Right ventricle myocardium inferior (tissue), 1 donor: ENCODE measurements around the gene APOA5. TPM values are rescaled to one million over a fixed set of nuclear protein-coding genes. Genes with fewer than 3 reads are reported as not detected.
"Not testable (repeated sequence)": the region's sequence is repeated elsewhere in the genome, so short reads cannot be mapped to it uniquely, and the experiment has no call there.

ENCODE experiments used
- ATAC-seq: fragments of 200-7000 bp; cut with Tn5 transposase; one replicate; pipeline ENCODE4 v1.9.1; 2020; ENCODE audit warnings: mild to moderate bottlenecking, moderate library complexity
- DNase-seq: peaks from one replicate; pipeline ENCODE4 v3.0.0; 2021; ENCODE audit errors: missing footprints
- intact Hi-C: fragments of 100-400 bp; cut with DNase I; formaldehyde crosslinking; loops from one replicate; pipeline ENCODE4 v1.11.0; 2022
- total RNA-seq: library from RNA; stranded (reverse); fragmentation: NEBNext Ultra II Directional; extraction: Animal tissue kit (Norgen Biotek cat#: 25700); gene quantifications from one replicate; pipeline ENCODE4 v1.2.1, GENCODE V29; 2021
- donor health status: DM: no; HTN: yes; CAD: no; lungs with severe emphysema.

Gene APOA5
- total RNA-seq, 1 donor from 2014 or later, result not detected

DNA sequence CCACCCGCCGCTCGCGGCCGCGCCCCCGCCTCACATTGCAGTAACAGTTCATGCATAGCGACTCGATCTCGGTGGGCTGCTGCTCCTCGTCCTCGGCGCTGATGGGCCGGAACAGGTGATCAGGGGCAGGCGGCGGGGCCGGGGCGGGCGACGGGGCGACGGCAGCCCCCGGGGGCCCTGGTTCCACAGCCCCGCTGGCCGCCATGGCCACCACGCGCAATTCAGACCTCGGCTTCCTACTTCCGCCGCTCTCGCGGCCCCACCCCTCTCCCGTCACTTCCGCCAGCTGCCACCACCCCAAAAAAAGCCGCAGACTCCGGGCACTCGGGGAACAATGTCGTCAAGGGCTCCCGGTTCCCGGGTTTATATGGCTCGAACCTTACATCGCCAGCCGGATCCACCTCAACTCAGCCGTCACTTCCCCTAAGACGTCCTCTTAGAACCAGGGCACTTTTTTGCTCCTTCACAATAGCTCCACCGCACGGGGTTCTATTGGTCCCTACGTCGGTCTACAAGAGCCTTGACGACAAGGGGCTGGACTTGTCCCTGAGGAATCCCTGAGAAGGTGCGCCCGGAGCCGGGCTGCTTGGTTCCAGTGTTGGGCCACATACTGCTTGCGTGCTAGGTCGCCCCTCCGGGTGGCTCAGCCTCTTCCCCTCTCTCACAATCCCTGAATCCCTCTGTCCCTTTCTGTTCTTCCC is 3.7 kb downstream of the APOA5 start, which contains the start of gene ZPR1:
Gene ZPR1 (minus strand): TSS at position 238 of the 701 bp plus-strand sequence. CDS start 33 bp downstream, at position 205.
- DNase-seq (peak; percentile 94), ATAC-seq (peak; percentile 83)
- intact Hi-C loops, result loop anchor here (2.0 kb wide), 1 partner anchor 47 kb away; no protein-coding TSS in a partner anchor

- ATAC-seq, result no peak
- intact Hi-C loops, result no loop called here
Observed at GRCh38 chr11:116787436-116787785, 4.3 kb downstream of the APOA5 start.

GRCh38 chr11:116786966-116787365 is 4.7 kb downstream of the APOA5 start:
- DNase-seq (no peak), ATAC-seq (no peak)
- intact Hi-C loops, result no loop called here

More at GRCh38 chr11:116787436-116787785, 4.3 kb downstream of the APOA5 start:
- no peak for DNase-seq

GRCh38 chr11:116786326-116786725 is 5.4 kb downstream of the APOA5 start:
- intact Hi-C loops, result no loop called here
- DNase-seq, result no peak
- ATAC-seq, result no peak

DNA sequence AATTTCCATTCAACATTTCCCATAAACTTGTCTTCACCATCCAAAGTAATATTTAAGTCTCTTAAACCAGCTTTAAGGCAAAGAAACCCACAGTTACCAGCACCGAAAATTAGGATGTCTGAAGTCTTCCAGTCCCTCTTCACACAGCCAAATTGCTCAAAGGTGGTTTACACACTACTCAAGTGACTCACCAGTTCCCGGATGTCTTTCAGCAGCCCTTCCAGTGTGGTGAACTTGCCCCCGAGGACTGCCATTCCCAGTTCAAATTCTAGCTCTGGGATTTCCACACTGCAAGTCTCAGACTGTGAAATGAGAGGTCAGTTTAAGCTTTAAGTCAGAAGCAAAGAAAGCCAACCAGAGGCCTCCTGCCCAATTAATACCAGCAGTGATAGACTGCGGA is 9.0 kb downstream of the APOA5 start:
- ATAC-seq, result no peak
- intact Hi-C loops, result no loop called here

GRCh38 chr11:116778556-116778955 is 13.1 kb downstream of the APOA5 start:
- DNase-seq (no peak), ATAC-seq (no peak)
- intact Hi-C loops, result no loop called here

More for the DNA sequence above, 9.0 kb downstream of the APOA5 start:
- no peak for DNase-seq

DNA sequence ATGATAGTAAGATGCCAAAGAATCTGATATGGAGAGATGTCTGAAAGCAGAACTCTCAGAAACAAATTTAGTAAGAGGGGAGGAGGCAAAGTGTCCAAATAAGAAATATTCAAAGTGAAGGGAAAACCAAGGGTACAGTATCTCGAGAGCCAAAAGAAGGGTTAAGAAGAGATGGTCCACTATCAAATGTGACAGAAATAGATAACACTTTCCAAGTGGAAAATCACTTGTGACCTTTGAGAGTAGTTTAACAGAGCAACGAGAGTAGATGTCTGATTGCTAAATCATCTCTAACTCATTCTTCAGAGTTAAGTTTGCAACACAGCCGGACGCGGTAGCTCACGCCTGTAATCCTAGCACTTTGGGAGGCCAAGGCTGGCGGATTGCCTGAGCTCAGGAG is 14.6 kb downstream of the APOA5 start:
- ATAC-seq, result no peak
- no peak for DNase-seq
- intact Hi-C loops, result no loop called here

DNA sequence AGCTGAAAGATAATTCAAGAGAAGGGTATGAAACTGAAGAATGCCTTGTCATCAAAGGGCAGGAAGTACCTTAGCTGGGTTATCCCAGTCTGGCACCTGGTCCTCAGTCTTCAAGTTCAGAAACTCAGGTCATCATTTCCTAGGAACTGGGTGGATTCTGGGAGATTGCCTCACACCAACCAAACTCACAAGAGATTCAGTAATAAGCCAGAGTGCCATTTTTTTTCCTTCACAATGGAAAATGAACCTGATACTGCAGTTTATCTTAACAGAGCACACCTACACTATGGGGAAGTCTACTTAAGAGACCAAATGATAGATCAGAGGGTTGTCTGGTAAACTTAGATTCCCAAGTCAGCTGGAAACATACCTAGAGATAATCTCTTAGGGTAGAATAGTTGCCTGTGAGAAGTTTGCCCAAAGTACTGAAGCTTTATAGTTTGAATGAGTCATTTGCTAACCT is 15.1 kb downstream of the APOA5 start:
- intact Hi-C loops, result no loop called here
- no peak for ATAC-seq
- no peak for DNase-seq

GRCh38 chr11:116775975-116776374 is 15.7 kb downstream of the APOA5 start:
- intact Hi-C loops, result no loop called here
- ATAC-seq (no peak), DNase-seq (no peak)

DNA sequence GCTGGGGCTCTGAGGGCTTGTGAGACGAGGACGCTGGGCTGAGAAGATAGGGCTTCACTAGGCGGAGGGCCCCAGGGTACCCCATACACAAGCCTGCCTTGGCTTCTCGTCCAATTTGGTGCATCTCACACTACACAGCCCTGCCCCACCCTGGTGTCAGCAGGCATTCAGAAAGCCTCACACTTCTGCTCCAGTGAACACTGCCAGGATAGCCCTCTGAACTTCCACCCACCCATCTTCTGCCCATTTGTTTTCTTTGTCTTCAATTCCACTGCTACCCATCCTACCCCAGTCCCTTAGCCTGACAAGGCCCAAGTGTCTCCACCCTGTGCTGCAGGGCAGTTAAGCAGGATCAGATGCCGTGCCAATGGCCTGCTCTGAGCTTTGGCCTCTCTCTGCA is 17.0 kb downstream of the APOA5 start:
- ATAC-seq (no peak), DNase-seq (no peak)
- intact Hi-C loops, result loop anchor here (5.0 kb wide), 1 partner anchor 458 kb away; the partner anchor contains the start of genes PCSK7 and RNF214

- intact Hi-C loops, result loop anchor here (5.0 kb wide), 1 partner anchor 459 kb away; the partner anchor contains the start of genes PCSK7 and RNF214
- ATAC-seq (peak; percentile 59), DNase-seq (no peak)
Observed at GRCh38 chr11:116773203-116774097, 18.2 kb downstream of the APOA5 start.

- peak; percentile 95 for DNase-seq
- peak; percentile 96 for ATAC-seq
- intact Hi-C loops, result loop anchor here (5.0 kb wide), 1 partner anchor 460 kb away; the partner anchor contains the start of genes PCSK7 and RNF214
Observed at GRCh38 chr11:116772443-116773202, 19.1 kb downstream of the APOA5 start, which contains the start of gene BUD13. BUD13 (minus strand) TSS chr11:116772987; CDS start chr11:116772964, 23 bp downstream.

- ATAC-seq, result no peak
- intact Hi-C loops, result loop anchor here (5.0 kb wide), 1 partner anchor 460 kb away; the partner anchor contains the start of genes PCSK7 and RNF214
- DNase-seq, result no peak
Observed at GRCh38 chr11:116771935-116772334, 19.7 kb downstream of the APOA5 start.

DNA sequence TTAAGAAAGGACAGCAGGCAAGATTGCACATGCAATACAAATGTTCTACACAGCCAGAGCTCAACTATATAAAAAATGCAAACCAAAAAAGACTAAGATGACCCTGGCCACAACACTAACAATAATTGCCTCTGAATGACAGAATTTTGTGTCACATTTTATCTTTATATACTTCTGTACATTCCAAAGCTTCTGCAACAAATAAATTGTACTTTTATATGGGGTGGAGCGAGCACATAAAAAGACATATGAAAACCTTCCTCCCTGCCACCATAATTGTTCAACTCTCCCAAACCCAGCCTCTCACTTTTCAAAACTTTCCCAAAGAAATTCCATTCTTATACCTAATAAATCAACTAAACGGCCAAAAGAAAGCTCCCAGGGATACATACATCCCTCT is 29.5 kb downstream of the APOA5 start:
- ATAC-seq (no peak), DNase-seq (no peak)
- intact Hi-C loops, result no loop called here

GRCh38 chr11:116756044-116756443 is 35.6 kb downstream of the APOA5 start:
- DNase-seq, intact Hi-C loops, ATAC-seq: not testable (repeated sequence)

GRCh38 chr11:116750070-116750718 is 41.5 kb downstream of the APOA5 start:
- no peak for ATAC-seq
- DNase-seq, result no peak
- intact Hi-C loops, result no loop called here

- intact Hi-C loops, result no loop called here
- ATAC-seq, result no peak
- no peak for DNase-seq
Observed at GRCh38 chr11:116742104-116742503, 49.6 kb downstream of the APOA5 start.

- DNase-seq, result no peak
- ATAC-seq, result no peak
- intact Hi-C loops, result no loop called here
Observed at GRCh38 chr11:116740741-116741140, 50.9 kb downstream of the APOA5 start.
